Smooth muscle cell (in vitro differentiated cells): ENCODE data around the gene RASGRP4. TPM values are rescaled to one million over a fixed set of nuclear protein-coding genes. Genes with fewer than 3 reads are reported as not detected.

Experiments
- DNase-seq: peaks from one replicate; lab custom pipeline; 2025; ENCODE audit not compliant: unreplicated experiment; lab: John Stamatoyannopoulos, UW
- H2AFZ ChIP-seq: fragments of 200-600 bp; sonication (generic); 2 replicates; pipeline ENCODE4 v1.6.0; 2016; ENCODE audit warnings: antibody characterized with exemption, low read depth, mild to moderate bottlenecking
- H3F3A ChIP-seq: fragments of 200-600 bp; sonication (generic); 2 replicates; pipeline ENCODE4 v1.6.0; 2017; ENCODE audit warnings: antibody characterized with exemption, low read depth
- H3K27ac ChIP-seq: fragments of 200-600 bp; sonication (generic); 2 replicates; pipeline ENCODE4 v1.5.1; 2016; ENCODE audit warnings: low read depth, mild to moderate bottlenecking
- H3K27me3 ChIP-seq: fragments of 200-600 bp; sonication (generic); 2 replicates; pipeline ENCODE4 v1.6.1; 2016; ENCODE audit warnings: low read depth, mild to moderate bottlenecking
- H3K36me3 ChIP-seq: fragments of 200-600 bp; sonication (generic); 2 replicates; pipeline ENCODE4 v1.5.1; 2016; ENCODE audit warnings: low read depth
- H3K4me1 ChIP-seq: fragments of 200-600 bp; sonication (generic); 2 replicates; pipeline ENCODE4 v1.5.1; 2016; ENCODE audit warnings: low read depth
- H3K4me2 ChIP-seq: fragments of 200-600 bp; sonication (generic); 2 replicates; pipeline ENCODE4 v1.6.0; 2016; ENCODE audit warnings: mild to moderate bottlenecking
- H3K4me3 ChIP-seq: fragments of 200-600 bp; sonication (generic); 2 replicates; pipeline ENCODE4 v1.5.1; 2016; ENCODE audit warnings: mild to moderate bottlenecking
- H3K79me2 ChIP-seq: fragments of 200-600 bp; sonication (generic); 2 replicates; pipeline ENCODE4 v1.6.0; 2016; ENCODE audit warnings: low read depth, mild to moderate bottlenecking
- H3K9ac ChIP-seq: fragments of 200-600 bp; sonication (generic); 2 replicates; pipeline ENCODE4 v1.6.0; 2016; ENCODE audit warnings: low read depth
- H3K9me3 ChIP-seq: fragments of 200-600 bp; sonication (generic); replicated peaks from 2 replicates; pipeline ENCODE4 v1.5.1; 2016; ENCODE audit warnings: low read depth
- H4K20me1 ChIP-seq: fragments of 200-600 bp; sonication (generic); 2 replicates; pipeline ENCODE4 v1.6.0; 2016; ENCODE audit warnings: low read depth
- WGBS: methylation state at CpG from one replicate; pipeline ENCODE4 v1.1.7; 2016; ENCODE audit warnings: low lambda C conversion rate; 5-methylcytosine and 5-hydroxymethylcytosine counted together
- polyA plus RNA-seq: library from polyadenylated mRNA; unstranded; fragments of >200 nt; fragmentation: Nextera tagmentation; extraction: Ambion mirVana; gene quantifications from 2 replicates; pipeline ENCODE4 v1.2.1, GENCODE V29; 2016
- total RNA-seq: library from RNA; depleted of rRNA; stranded (reverse); fragments of >200 nt; gene quantifications from 2 replicates; pipeline ENCODE4 v1.2.3, GENCODE V29; 2014
- TF ChIP-seq, protein P1 (sequence below): fragments of 200-600 bp; sonication (generic); IDR thresholded peaks from 2 replicates; pipeline ENCODE4 v1.5.1; 2017; ENCODE audit warnings: borderline replicate concordance, mild to moderate bottlenecking, antibody characterized with exemption; ENCODE audit not compliant: insufficient read depth, poor library complexity, severe bottlenecking

The RASGRP4 gene
- total and polyA plus RNA-seq, 2 experiments from 2014 or later = not detected

DNA sequence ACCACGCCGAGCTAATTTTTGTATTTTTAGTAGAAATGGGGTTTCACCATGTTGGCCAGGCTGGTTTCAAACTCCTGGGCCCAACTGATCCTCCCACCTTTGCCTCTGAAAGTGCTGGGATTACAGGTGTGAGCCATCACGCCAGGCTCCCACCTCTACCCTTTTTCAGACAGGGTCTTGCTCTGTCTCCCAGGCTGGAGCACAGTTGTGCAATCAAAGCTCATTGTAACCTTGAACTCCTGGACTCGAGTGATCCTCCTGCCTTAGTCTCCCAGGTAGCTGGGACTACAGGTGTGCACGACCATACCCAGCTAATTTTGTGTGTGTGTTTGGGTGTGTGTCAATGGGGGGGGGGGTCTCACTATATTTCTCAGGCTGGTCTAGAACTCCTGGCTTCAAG, 1.7 kb downstream of the RASGRP4 start:
- no peaks in the 10 kb centered on the region for H3K9me3 ChIP-seq
- H4K20me1 ChIP-seq = no peaks in the 10 kb centered on the region
- H3K4me3 ChIP-seq = no peak overlapping the region
- no peaks in the 10 kb centered on the region for H3F3A ChIP-seq
- no peaks in the 10 kb centered on the region for H3K36me3 ChIP-seq
- WGBS = 94% methylated on average over 4 of the region's 5 CpGs
- H3K27me3 ChIP-seq = no peaks in the 10 kb centered on the region
- DNase-seq = no peak
- TF ChIP-seq, protein P1, sequence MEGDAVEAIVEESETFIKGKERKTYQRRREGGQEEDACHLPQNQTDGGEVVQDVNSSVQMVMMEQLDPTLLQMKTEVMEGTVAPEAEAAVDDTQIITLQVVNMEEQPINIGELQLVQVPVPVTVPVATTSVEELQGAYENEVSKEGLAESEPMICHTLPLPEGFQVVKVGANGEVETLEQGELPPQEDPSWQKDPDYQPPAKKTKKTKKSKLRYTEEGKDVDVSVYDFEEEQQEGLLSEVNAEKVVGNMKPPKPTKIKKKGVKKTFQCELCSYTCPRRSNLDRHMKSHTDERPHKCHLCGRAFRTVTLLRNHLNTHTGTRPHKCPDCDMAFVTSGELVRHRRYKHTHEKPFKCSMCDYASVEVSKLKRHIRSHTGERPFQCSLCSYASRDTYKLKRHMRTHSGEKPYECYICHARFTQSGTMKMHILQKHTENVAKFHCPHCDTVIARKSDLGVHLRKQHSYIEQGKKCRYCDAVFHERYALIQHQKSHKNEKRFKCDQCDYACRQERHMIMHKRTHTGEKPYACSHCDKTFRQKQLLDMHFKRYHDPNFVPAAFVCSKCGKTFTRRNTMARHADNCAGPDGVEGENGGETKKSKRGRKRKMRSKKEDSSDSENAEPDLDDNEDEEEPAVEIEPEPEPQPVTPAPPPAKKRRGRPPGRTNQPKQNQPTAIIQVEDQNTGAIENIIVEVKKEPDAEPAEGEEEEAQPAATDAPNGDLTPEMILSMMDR = no peak
- H3K27ac ChIP-seq = no peak overlapping the region
- H3K9ac ChIP-seq = no peak overlapping the region
- no peak overlapping the region for H2AFZ ChIP-seq
- H3K79me2 ChIP-seq = no peaks in the 10 kb centered on the region
- H3K4me2 ChIP-seq = no peak overlapping the region
- no peaks in the 10 kb centered on the region for H3K4me1 ChIP-seq

DNA sequence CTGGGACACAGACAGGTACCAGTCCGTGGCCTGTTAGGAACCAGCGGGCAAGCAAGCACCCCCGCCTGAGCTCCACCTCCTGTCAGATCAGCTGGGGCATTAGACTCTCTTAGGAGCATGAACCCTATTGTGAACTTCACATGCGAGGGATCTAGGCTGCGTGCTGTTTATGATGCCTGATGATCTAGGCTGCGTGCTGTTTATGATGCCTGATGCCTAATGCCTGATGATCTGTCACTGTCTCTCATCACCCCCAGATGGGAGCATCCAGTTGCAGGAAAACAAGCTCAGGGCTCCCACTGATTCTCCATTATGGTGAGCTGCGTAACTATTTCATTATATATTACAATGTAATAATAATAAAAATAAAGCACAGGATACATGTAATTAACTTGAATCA, 3.6 kb downstream of the RASGRP4 start:
- Histone ChIP-seq H3K27ac (no peak overlapping the region), H3K4me1 (peaks cover 3% of the 10 kb centered on the region), H3K4me2 (no peak overlapping the region), H2AFZ (no peak overlapping the region), H3K9ac (no peak overlapping the region), H3K27me3 (peaks cover 10% of the 10 kb centered on the region), H3K9me3 (no peaks in the 10 kb centered on the region), H3K79me2 (no peaks in the 10 kb centered on the region), H3K36me3 (no peaks in the 10 kb centered on the region), H3F3A (no peaks in the 10 kb centered on the region), H3K4me3 (no peak overlapping the region), H4K20me1 (no peaks in the 10 kb centered on the region)
- no peak for DNase-seq
- 90% methylated on average over 7 of the region's 7 CpGs for WGBS
- TF ChIP-seq, protein P1 = no peak

DNA sequence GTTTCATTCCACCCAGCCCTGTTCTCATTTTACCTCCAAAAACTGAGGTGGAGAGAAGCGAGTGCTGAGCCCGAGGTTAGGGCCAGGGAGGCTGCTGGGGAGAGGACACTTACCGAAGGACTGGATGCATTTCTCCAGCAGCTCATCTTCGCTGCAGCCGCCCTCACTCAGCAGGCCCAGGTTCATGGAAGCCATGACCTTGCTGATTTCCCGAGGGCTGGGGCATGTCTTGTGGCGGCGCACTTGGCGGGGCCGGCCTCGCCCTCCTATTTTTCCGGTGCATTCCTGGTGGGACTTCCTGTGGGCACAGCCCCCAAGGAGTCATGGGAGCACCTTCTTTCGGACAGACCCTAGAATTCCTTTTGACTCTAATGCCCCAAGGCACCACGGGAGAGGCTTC, 4.2 kb downstream of the RASGRP4 start:
- H3K79me2 ChIP-seq = no peaks in the 10 kb centered on the region
- H3K4me1 ChIP-seq = peaks cover 3% of the 10 kb centered on the region
- TF ChIP-seq, protein P1 = no peak
- no peak for DNase-seq
- H3K27me3 ChIP-seq = peaks cover 10% of the 10 kb centered on the region
- H3K36me3 ChIP-seq = no peaks in the 10 kb centered on the region
- H3F3A ChIP-seq = no peaks in the 10 kb centered on the region
- H3K4me3 ChIP-seq = no peak overlapping the region
- no peak overlapping the region for H3K9ac ChIP-seq
- H4K20me1 ChIP-seq = no peaks in the 10 kb centered on the region
- 90% methylated on average over 14 of the region's 14 CpGs for WGBS
- H3K4me2 ChIP-seq = no peak overlapping the region
- H2AFZ ChIP-seq = no peak overlapping the region
- no peak overlapping the region for H3K27ac ChIP-seq
- no peaks in the 10 kb centered on the region for H3K9me3 ChIP-seq

DNA sequence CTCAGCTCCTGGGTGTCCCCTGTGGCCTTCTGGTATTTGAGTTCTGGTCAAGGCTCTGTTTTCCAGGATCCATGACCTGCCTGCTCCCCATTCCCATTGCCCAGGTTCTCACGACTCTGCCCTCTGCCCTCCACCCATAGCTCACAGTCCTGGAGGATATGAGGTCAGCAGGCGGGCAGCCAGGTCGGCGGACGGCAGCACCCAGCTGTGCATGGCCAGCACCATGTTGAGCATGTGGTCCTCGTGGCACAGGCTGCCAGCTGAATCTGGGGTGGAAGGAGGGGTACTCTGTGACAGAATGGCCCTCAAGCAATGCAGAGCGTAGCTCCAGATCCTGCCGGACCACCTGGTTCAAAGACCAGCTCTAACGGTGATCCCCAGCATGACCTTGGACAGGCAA, 5.1 kb downstream of the RASGRP4 start:
- H3F3A ChIP-seq = no peaks in the 10 kb centered on the region
- H3K27ac ChIP-seq = no peak overlapping the region
- H3K4me3 ChIP-seq = no peak overlapping the region
- no peak for DNase-seq
- 98% methylated on average over 9 of the region's 9 CpGs for WGBS
- peaks cover 10% of the 10 kb centered on the region for H3K27me3 ChIP-seq
- H4K20me1 ChIP-seq = no peaks in the 10 kb centered on the region
- no peaks in the 10 kb centered on the region for H3K79me2 ChIP-seq
- TF ChIP-seq, protein P1 = no peak
- no peak overlapping the region for H3K4me2 ChIP-seq
- no peak overlapping the region for H3K9ac ChIP-seq
- no peaks in the 10 kb centered on the region for H3K9me3 ChIP-seq
- H3K4me1 ChIP-seq = peaks cover 3% of the 10 kb centered on the region
- no peak overlapping the region for H2AFZ ChIP-seq
- no peaks in the 10 kb centered on the region for H3K36me3 ChIP-seq
